CD14-positive monocyte (primary cell): ENCODE measurements around the gene NTM. TPM values are rescaled to one million over a fixed set of nuclear protein-coding genes. Genes with fewer than 3 reads are reported as not detected.

Source experiments
- DNase-seq, 3 donors: peaks; one replicate each; pipeline ENCODE4 v3.0.0-alpha.2; 2011 to 2022
- H2AFZ ChIP-seq: 2 replicates; pipeline ENCODE4 v1.6.0; 2012; ENCODE audit warnings: mild to moderate bottlenecking, low read depth, low read length, inconsistent platforms; ENCODE audit not compliant: insufficient read depth, poor library complexity, severe bottlenecking
- H3K27ac ChIP-seq, 2 donors: 1 replicate in 1 of 2; 2 replicates in 1 of 2; pipeline ENCODE4 v1.5.1; 2012 to 2013; ENCODE audit warnings: low read length in 2 of 2, control low read depth in 1 of 2, inconsistent platforms in 1 of 2, low read depth in 1 of 2, mild to moderate bottlenecking in 1 of 2
- H3K27me3 ChIP-seq, 2 donors: one replicate each; pipeline versions ENCODE4 v1.6.0 to v1.6.1; 2011 to 2013; ENCODE audit warnings: low read length in 2 of 2; ENCODE audit not compliant: control insufficient read depth in 2 of 2, insufficient read depth in 2 of 2
- H3K36me3 ChIP-seq, 2 donors: replicated peaks in 1 of 2; 1 replicate in 1 of 2; 2 replicates in 1 of 2; pipeline versions ENCODE4 v1.5.1 to v1.6.1; 2012 to 2013; ENCODE audit warnings: low read length in 2 of 2, control low read depth in 1 of 2, inconsistent platforms in 1 of 2, mild to moderate bottlenecking in 1 of 2; ENCODE audit not compliant: insufficient read depth in 2 of 2, control insufficient read depth in 1 of 2
- H3K4me1 ChIP-seq, 2 donors: 1 replicate in 1 of 2; 2 replicates in 1 of 2; pipeline versions ENCODE4 v1.5.1 to v1.6.1; 2012 to 2013; ENCODE audit warnings: low read length in 2 of 2, control low read depth in 1 of 2, inconsistent platforms in 1 of 2, mild to moderate bottlenecking in 1 of 2, moderate library complexity in 1 of 2; ENCODE audit not compliant: insufficient read depth in 2 of 2, control insufficient read depth in 1 of 2
- H3K4me2 ChIP-seq: replicated peaks from 2 replicates; pipeline ENCODE3; 2012; ENCODE audit warnings: low read length, moderate library complexity, mild to moderate bottlenecking; ENCODE audit not compliant: poor library complexity, severe bottlenecking; ENCODE audit errors: extremely low read depth
- H3K4me3 ChIP-seq, 3 experiments: fragments of 200-600 bp in 1 of 3; sonication (generic) in 1 of 3; replicated peaks in 1 of 3; 1 replicate in 2 of 3; 2 replicates in 1 of 3; pipeline ENCODE4 v1.5.1; 2011 to 2013; ENCODE audit warnings: low read length in 3 of 3, mild to moderate bottlenecking in 3 of 3, control low read depth in 2 of 3, low read depth in 2 of 3, inconsistent platforms in 1 of 3, moderate library complexity in 1 of 3
- H3K79me2 ChIP-seq: 2 replicates; pipeline ENCODE4 v1.6.0; 2012; ENCODE audit warnings: mild to moderate bottlenecking, control low read depth, inconsistent platforms, low read length, moderate library complexity; ENCODE audit not compliant: insufficient read depth
- H3K9ac ChIP-seq: 2 replicates; pipeline ENCODE4 v1.6.0; 2017; ENCODE audit warnings: low read length, mild to moderate bottlenecking; ENCODE audit not compliant: insufficient read depth, poor library complexity, severe bottlenecking
- H3K9me3 ChIP-seq, 2 donors: replicated peaks in 1 of 2; 1 replicate in 1 of 2; 2 replicates in 1 of 2; pipeline versions ENCODE4 v1.5.1 to v1.6.1; 2012 to 2013; ENCODE audit warnings: low read length in 2 of 2, control low read depth in 1 of 2; ENCODE audit not compliant: control insufficient read depth in 1 of 2, insufficient read depth in 1 of 2
- H4K20me1 ChIP-seq: 2 replicates; pipeline ENCODE4 v1.6.0; 2012; ENCODE audit warnings: mild to moderate bottlenecking, low read length, control low read depth, moderate library complexity; ENCODE audit not compliant: insufficient read depth
- H3K27ac Mint-ChIP-seq, 7 donors: one replicate each; pipeline ENCODE4 v1.8.0; 2020; ENCODE audit warnings: mild to moderate bottlenecking in 7 of 7, mixed read lengths in 7 of 7, moderate library complexity in 6 of 7, inconsistent platforms in 2 of 7
- H3K27me3 Mint-ChIP-seq, 3 donors: one replicate each; pipeline ENCODE4 v1.8.0; 2021 to 2022; ENCODE audit warnings: low read depth in 3 of 3, mild to moderate bottlenecking in 3 of 3, mixed read lengths in 3 of 3, moderate library complexity in 3 of 3, inconsistent platforms in 1 of 3
- H3K36me3 Mint-ChIP-seq, 2 donors: one replicate each; pipeline ENCODE4 v1.8.0; 2020; ENCODE audit warnings: mixed read lengths in 2 of 2, inconsistent platforms in 1 of 2, mild to moderate bottlenecking in 1 of 2
- H3K4me1 Mint-ChIP-seq: one replicate; pipeline ENCODE4 v1.8.0; 2020; ENCODE audit warnings: mild to moderate bottlenecking, mixed read lengths
- H3K4me3 Mint-ChIP-seq, 2 donors: one replicate each; pipeline ENCODE4 v1.8.0; 2020; ENCODE audit warnings: mild to moderate bottlenecking in 2 of 2, mixed read lengths in 2 of 2, moderate library complexity in 1 of 2
- H3K9me3 Mint-ChIP-seq, 7 donors: one replicate each; pipeline ENCODE4 v1.8.0; 2020 to 2022; ENCODE audit warnings: mixed read lengths in 7 of 7, mild to moderate bottlenecking in 6 of 7, moderate library complexity in 6 of 7, inconsistent platforms in 2 of 7
- WGBS: methylation state at CpG from one replicate; pipeline ENCODE4 v1.1.5; 2013; ENCODE audit warnings: missing lambda C conversion rate; ENCODE audit not compliant: insufficient coverage; 5-methylcytosine and 5-hydroxymethylcytosine counted together
- intact Hi-C, 2 donors: fragments of 100-400 bp; cut with micrococcal nuclease; formaldehyde crosslinking; loops; one replicate each; pipeline versions ENCODE4 v1.15.0 to v1.15.1; 2023
- polyA plus RNA-seq, 3 donors: library from polyadenylated mRNA; depleted of rRNA in 1 of 3; unstranded in 2 of 3; stranded (reverse) in 1 of 3; fragments of 300-500 nt in 2 of 3; fragments of >200 nt in 1 of 3; fragmentation: Illumina TruSeq in 2 of 3; gene quantifications; 1 replicate in 2 of 3; 2 replicates in 1 of 3; pipeline ENCODE4 v1.2.3, GENCODE V29; 2012 to 2021
- TF ChIP-seq, protein P1 (sequence below): fragments of 200-600 bp; IDR thresholded peaks from one replicate; pipeline ENCODE4 v1.8.0; 2022; ENCODE audit warnings: antibody characterized with exemption, mild to moderate bottlenecking

The NTM gene
- polyA plus RNA-seq, 3 donors = not detected

DNA sequence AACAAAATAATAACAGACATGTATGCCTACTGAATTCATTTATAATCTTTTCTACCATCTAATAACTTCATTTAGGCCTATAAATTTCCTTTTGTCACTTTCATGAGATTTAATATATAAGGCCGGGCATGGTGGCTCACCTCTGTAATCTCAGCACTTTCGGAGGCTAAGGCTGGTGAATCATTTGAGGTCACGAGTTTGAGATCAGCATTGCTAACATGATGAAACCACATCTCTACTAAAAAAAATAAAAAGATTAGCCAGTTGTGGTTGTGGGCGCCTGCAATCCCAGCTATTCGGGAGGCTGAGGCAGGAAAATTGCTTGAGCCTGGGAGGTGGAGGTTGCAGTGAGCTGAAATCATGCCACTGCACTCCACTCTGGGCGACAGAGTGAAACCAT is 14.2 kb upstream of the NTM start:
- Mint-ChIP-seq H3K27ac (no peak overlapping the region), H3K27me3 (peaks cover 0 to 4% (median 2%) of the 10 kb centered on the region in 3 donors), H3K36me3 (no peaks in the 10 kb centered on the region), H3K4me1 (no peaks in the 10 kb centered on the region), H3K4me3 (no peak overlapping the region), H3K9me3 (peaks cover 0 to 11% (median 1%) of the 10 kb centered on the region in 7 donors)
- Histone ChIP-seq H3K79me2 (no peaks in the 10 kb centered on the region), H3K9me3 (no peaks in the 10 kb centered on the region), H3K4me1 (no peaks in the 10 kb centered on the region), H3K27me3 (no peaks in the 10 kb centered on the region), H3K4me2 (no peak overlapping the region), H2AFZ (no peak overlapping the region), H4K20me1 (no peaks in the 10 kb centered on the region), H3K9ac (no peak overlapping the region), H3K36me3 (no peaks in the 10 kb centered on the region), H3K27ac (no peak overlapping the region), H3K4me3 (no peak overlapping the region)
- TF ChIP-seq, protein P1, sequence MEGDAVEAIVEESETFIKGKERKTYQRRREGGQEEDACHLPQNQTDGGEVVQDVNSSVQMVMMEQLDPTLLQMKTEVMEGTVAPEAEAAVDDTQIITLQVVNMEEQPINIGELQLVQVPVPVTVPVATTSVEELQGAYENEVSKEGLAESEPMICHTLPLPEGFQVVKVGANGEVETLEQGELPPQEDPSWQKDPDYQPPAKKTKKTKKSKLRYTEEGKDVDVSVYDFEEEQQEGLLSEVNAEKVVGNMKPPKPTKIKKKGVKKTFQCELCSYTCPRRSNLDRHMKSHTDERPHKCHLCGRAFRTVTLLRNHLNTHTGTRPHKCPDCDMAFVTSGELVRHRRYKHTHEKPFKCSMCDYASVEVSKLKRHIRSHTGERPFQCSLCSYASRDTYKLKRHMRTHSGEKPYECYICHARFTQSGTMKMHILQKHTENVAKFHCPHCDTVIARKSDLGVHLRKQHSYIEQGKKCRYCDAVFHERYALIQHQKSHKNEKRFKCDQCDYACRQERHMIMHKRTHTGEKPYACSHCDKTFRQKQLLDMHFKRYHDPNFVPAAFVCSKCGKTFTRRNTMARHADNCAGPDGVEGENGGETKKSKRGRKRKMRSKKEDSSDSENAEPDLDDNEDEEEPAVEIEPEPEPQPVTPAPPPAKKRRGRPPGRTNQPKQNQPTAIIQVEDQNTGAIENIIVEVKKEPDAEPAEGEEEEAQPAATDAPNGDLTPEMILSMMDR = no peak
- no peak for DNase-seq
- intact Hi-C loops = no loop called here
- WGBS = no CpG with 5 or more reads among the region's 6 CpGs

DNA sequence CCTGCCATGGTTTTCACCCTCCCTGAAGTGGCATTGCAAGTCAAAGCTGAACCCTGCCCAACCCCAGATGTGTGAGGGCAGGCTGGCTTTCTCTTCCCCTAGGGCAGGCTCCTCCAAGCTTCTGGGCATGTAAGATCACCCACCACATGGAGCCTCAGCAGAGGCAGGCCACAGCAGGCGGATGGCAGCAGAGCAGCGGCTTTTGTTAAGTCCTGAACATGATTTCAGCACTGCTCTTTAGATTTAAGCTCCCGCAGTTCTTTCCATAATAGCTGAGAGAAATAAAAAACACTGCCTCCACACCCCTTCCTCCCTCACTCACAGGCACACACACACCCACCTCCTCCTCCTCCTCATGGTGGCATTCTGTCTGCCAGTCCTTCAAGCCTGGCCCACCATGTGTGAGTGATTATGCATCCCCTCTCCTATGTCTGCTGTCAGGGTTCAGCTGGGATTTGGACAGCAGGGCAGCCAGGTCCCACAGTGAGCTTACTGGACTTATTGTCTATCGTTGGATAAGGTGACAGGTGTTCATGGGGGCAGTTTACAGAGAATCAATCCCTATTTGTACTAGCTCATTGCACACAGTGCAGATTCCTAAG is 5.0 kb upstream of the NTM start:
- H3K36me3 ChIP-seq = no peaks in the 10 kb centered on the region
- no peaks in the 10 kb centered on the region for H3K79me2 ChIP-seq
- H3K4me1 ChIP-seq = no peaks in the 10 kb centered on the region
- peaks cover 0 to 3% (median 2%) of the 10 kb centered on the region in 7 donors for H3K9me3 Mint-ChIP-seq
- no peak overlapping the region for H3K4me2 ChIP-seq
- no peak for DNase-seq
- H3K27me3 ChIP-seq = peaks cover 0 to 7% of the 10 kb centered on the region in 2 donors
- WGBS = 86% methylated on average over 3 of the region's 4 CpGs
- no peak overlapping the region for H3K4me3 Mint-ChIP-seq
- H3K27me3 Mint-ChIP-seq = peaks cover 0 to 4% (median 2%) of the 10 kb centered on the region in 3 donors
- intact Hi-C loops = no loop called here
- H4K20me1 ChIP-seq = no peaks in the 10 kb centered on the region
- TF ChIP-seq, protein P1 = no peak
- H2AFZ ChIP-seq = no peak overlapping the region
- no peaks in the 10 kb centered on the region for H3K36me3 Mint-ChIP-seq
- H3K4me3 ChIP-seq = no peak overlapping the region
- H3K9ac ChIP-seq = no peak overlapping the region
- H3K4me1 Mint-ChIP-seq = no peaks in the 10 kb centered on the region
- no peaks in the 10 kb centered on the region for H3K9me3 ChIP-seq
- H3K27ac ChIP-seq = no peak overlapping the region
- H3K27ac Mint-ChIP-seq = no peak overlapping the region
